Gastroesophageal sphincter (tissue), 3 donors: ENCODE measurements around the gene KRTAP5-6.

Experiments
- CTCF ChIP-seq, 4 experiments: fragments of 200-600 bp in 2 of 4; fragments of 450-650 bp in 2 of 4; sonication (generic) in 1 of 4; IDR thresholded peaks; one replicate each; pipeline ENCODE4 v1.5.1; 2017 to 2019; ENCODE audit warnings: antibody characterized with exemption in 4 of 4, mild to moderate bottlenecking in 2 of 4, moderate library complexity in 2 of 4
- EP300 ChIP-seq: sonication (generic); formaldehyde crosslinking; IDR thresholded peaks from one replicate; pipeline ENCODE4 v1.6.1; 2017; ENCODE audit warnings: antibody characterized with exemption, mild to moderate bottlenecking
- POLR2A ChIP-seq, 2 donors: fragments of 450-650 bp; IDR thresholded peaks; one replicate each; pipeline ENCODE4 v1.6.1; 2017; ENCODE audit warnings: antibody characterized with exemption in 2 of 2, mild to moderate bottlenecking in 2 of 2, moderate library complexity in 1 of 2
- POLR2AphosphoS5 ChIP-seq: sonication (generic); formaldehyde crosslinking; IDR thresholded peaks from one replicate; pipeline ENCODE4 v1.6.1; 2017; ENCODE audit warnings: antibody characterized with exemption

DNA sequence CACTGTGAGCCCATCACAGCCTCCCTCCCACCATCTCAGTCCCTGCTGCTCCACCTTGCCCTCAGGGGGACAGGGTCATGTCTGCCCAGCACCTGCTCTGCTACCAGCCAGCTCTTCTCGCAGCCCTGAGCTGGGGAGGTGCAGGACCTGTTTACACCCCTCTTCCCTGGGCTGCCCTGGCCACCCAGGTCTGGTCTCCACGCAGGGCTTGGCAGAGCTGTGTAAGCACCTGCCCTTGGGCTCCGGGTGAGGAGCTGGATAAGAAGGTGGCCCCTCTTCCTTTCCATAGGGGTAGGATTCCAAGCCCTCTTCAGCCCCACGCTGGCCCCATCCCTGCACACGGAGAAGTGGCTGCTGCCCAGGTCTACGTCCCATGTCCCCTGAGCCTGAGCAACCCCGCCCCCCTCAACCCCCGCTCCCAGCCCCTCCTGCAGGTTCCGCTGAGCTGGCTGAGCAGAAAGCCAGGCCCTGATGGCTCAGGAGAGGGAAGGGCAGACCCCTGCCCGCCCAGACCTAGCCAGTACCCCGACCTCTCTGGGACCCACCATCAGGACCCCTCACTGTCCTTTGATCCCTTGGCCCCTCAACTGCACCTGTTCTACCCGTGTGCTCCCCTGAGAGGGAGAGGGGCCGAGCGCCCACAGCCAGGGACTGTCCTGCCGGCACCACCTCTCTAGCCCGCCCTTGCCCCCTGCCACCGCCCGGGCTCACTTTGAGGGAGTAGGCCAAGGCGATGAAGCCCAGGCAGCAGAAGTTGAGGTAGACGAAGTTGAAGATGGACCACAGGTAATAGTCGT lies 50.2 kb downstream of the KRTAP5-6 start:
- TF ChIP-seq EP300 (no peak), CTCF (IDR thresholded peaks at IDR 0.05) (no peak), POLR2A (IDR thresholded peaks at IDR 0.05) (no peak), POLR2AphosphoS5 (no peak)
